Measurements from ENCODE around the gene NPNT.

- TF ChIP-seq REST (IDR thresholded peaks at IDR 0.05; ENCODE audit: insufficient read depth in 1 of 2, low read depth in 2 of 2, low read length in 2 of 2) (no peak), POLR2AphosphoS5 (IDR thresholded peaks at IDR 0.05; ENCODE audit: low read depth, low read length) (no peak), SIN3A (IDR thresholded peaks at IDR 0.05; ENCODE audit: borderline replicate concordance, insufficient read depth, low read length) (no peak)
Measured at GRCh38 chr4:105870963-105871362, 24.3 kb upstream of the NPNT start.
